Measurements from ENCODE around the gene DSCAML1. TPM values are rescaled to one million over a fixed set of nuclear protein-coding genes. Genes with fewer than 3 reads are reported as not detected.

Gene DSCAML1
- total and polyA plus RNA-seq, 4 experiments from 2014 or later: 1.00 to 1.0 TPM; not detected in 2

DNA sequence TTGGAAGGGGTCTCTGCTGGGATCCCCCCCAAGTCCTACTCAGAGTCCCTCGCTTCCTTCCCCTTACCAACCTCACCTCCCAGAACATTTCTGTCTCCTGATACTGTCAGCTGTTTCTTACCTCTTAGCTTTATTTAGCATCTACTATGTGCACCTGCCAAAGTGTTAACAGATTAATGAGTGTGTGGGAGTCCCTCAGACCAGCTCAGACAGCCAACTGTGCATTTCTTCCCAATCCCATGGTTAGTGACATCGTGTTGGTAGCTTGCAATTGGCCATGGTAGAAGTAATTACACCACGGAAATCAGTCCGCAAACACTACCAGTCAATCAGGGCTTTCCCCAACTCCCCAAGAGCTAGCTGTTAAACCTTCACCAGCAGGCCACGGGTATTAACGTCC lies 150.6 kb downstream of the DSCAML1 start:
- Histone ChIP-seq H3K4me1 (ENCODE audit: insufficient read depth, low read length) (no peaks in the 10 kb centered on the region), H3K36me3 (ENCODE audit: insufficient read depth, low read length) (no peaks in the 10 kb centered on the region), H3K27ac (ENCODE audit: low read depth, low read length) (no peak overlapping the region), H3K4me3 (ENCODE audit: low read length in 2 of 2) (no peak overlapping the region), H3K27me3 (ENCODE audit: insufficient read depth, low read length) (no peaks in the 10 kb centered on the region), H3K9me3 (ENCODE audit: control insufficient read depth in 1 of 2, low read length in 2 of 2) (no peaks in the 10 kb centered on the region)
- Mint-ChIP-seq H3K9me3 (no peaks in the 10 kb centered on the region), H3K36me3 (no peaks in the 10 kb centered on the region), H3K4me3 (no peak overlapping the region), H3K4me1 (no peaks in the 10 kb centered on the region), H3K27ac (no peak overlapping the region), H3K27me3 (peaks cover 7 to 15% of the 10 kb centered on the region in 2 donors)
- no peak for DNase-seq
- intact Hi-C loops (cut with micrococcal nuclease): no loop called here
- ChIA-PET CTCF (ENCODE audit: partially characterized antibody) (no interaction called here), POLR2A (ENCODE audit: partially characterized antibody) (no interaction called here)

- no peaks in the 10 kb centered on the region for H3K36me3 ChIP-seq (ENCODE audit: insufficient read depth, low read length)
- no peaks in the 10 kb centered on the region for H3K36me3 Mint-ChIP-seq
- no peak overlapping the region for H3K4me3 ChIP-seq (ENCODE audit: low read length in 2 of 2)
- peaks cover 10 to 22% of the 10 kb centered on the region in 2 donors for H3K27me3 Mint-ChIP-seq
- no peak overlapping the region for H3K4me3 Mint-ChIP-seq
- H3K27ac Mint-ChIP-seq: no peak overlapping the region
- CTCF ChIA-PET (ENCODE audit: partially characterized antibody): no interaction called here
- H3K4me1 ChIP-seq (ENCODE audit: insufficient read depth, low read length): no peaks in the 10 kb centered on the region
- POLR2A ChIA-PET (ENCODE audit: partially characterized antibody): no interaction called here
- intact Hi-C loops (cut with micrococcal nuclease): no loop called here
- no peak overlapping the region for H3K27ac ChIP-seq (ENCODE audit: low read depth, low read length)
- no peaks in the 10 kb centered on the region for H3K4me1 Mint-ChIP-seq
- H3K9me3 ChIP-seq (ENCODE audit: control insufficient read depth in 1 of 2, low read length in 2 of 2): no peaks in the 10 kb centered on the region
- H3K9me3 Mint-ChIP-seq: no peaks in the 10 kb centered on the region
- no peaks in the 10 kb centered on the region for H3K27me3 ChIP-seq (ENCODE audit: insufficient read depth, low read length)
- no peak for DNase-seq
Measured at GRCh38 chr11:117644403-117645155, 152.4 kb downstream of the DSCAML1 start.

- Histone ChIP-seq H3K4me3 (ENCODE audit: low read length in 2 of 2) (no peak overlapping the region), H3K27ac (ENCODE audit: low read depth, low read length) (no peak overlapping the region), H3K27me3 (ENCODE audit: insufficient read depth, low read length) (no peaks in the 10 kb centered on the region), H3K36me3 (ENCODE audit: insufficient read depth, low read length) (no peaks in the 10 kb centered on the region), H3K4me1 (ENCODE audit: insufficient read depth, low read length) (no peaks in the 10 kb centered on the region), H3K9me3 (ENCODE audit: control insufficient read depth in 1 of 2, low read length in 2 of 2) (no peaks in the 10 kb centered on the region)
- peaks cover 11 to 24% of the 10 kb centered on the region in 2 donors for H3K27me3 Mint-ChIP-seq
- H3K27ac Mint-ChIP-seq: no peak overlapping the region
- DNase-seq: no peak
- no peaks in the 10 kb centered on the region for H3K4me1 Mint-ChIP-seq
- no peak overlapping the region for H3K4me3 Mint-ChIP-seq
- H3K9me3 Mint-ChIP-seq: no peaks in the 10 kb centered on the region
- intact Hi-C loops (cut with micrococcal nuclease): no loop called here
- ChIA-PET CTCF (ENCODE audit: partially characterized antibody) (no interaction called here), POLR2A (ENCODE audit: partially characterized antibody) (no interaction called here)
- H3K36me3 Mint-ChIP-seq: no peaks in the 10 kb centered on the region
Measured at GRCh38 chr11:117643606-117644300, 153.3 kb downstream of the DSCAML1 start.

DNA sequence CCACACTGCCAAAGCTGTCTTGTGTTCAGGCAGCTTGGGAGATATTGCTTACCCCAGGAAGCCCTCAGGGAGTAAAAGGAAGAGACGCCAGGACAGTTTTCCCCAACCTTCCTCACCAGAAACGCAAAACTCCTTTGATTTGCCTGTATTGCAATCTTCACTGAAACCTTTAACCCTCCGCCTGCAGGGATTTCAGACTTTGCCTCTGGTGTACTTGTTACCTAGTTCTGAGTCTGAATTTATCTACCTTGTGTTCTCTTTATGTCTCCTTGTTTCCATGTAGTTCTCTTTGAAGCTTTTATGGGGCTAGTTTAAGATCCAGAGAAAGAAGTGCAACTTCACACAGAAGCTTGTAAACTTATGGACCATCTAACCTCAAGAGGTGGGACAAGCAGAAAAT lies 154.2 kb downstream of the DSCAML1 start:
- Histone ChIP-seq H3K27ac (ENCODE audit: low read depth, low read length) (no peak overlapping the region), H3K4me1 (ENCODE audit: insufficient read depth, low read length) (no peaks in the 10 kb centered on the region), H3K9me3 (ENCODE audit: control insufficient read depth in 1 of 2, low read length in 2 of 2) (no peaks in the 10 kb centered on the region), H3K27me3 (ENCODE audit: insufficient read depth, low read length) (no peaks in the 10 kb centered on the region), H3K4me3 (ENCODE audit: low read length in 2 of 2) (no peak overlapping the region), H3K36me3 (ENCODE audit: insufficient read depth, low read length) (no peaks in the 10 kb centered on the region)
- Mint-ChIP-seq H3K4me3 (no peak overlapping the region), H3K4me1 (no peaks in the 10 kb centered on the region), H3K36me3 (no peaks in the 10 kb centered on the region), H3K27ac (no peak overlapping the region), H3K27me3 (peaks cover 12 to 27% of the 10 kb centered on the region in 2 donors), H3K9me3 (no peaks in the 10 kb centered on the region)
- DNase-seq: no peak
- ChIA-PET POLR2A (ENCODE audit: partially characterized antibody) (no interaction called here), CTCF (ENCODE audit: partially characterized antibody) (no interaction called here)
- intact Hi-C loops (cut with micrococcal nuclease): no loop called here

DNA sequence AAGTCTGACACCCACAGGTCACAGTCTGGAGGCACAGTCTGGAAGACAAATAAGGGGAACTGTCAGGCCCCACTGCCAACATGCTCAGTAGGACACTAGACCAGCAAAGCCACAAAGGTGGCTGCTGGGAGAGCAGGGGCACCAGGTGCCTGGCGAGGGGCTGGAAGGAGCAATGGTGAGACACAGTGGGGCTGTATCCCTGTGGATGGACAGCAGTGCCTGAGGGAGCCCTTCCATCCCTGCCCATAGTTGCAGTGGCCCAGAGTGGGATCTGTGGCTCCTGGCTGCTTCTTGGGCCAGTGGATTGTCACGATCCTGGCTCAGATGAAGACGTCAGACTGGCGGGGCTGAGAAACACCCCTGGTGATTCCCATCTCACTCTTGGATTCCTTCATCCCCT lies 154.6 kb downstream of the DSCAML1 start:
- no peak overlapping the region for H3K27ac ChIP-seq (ENCODE audit: low read depth, low read length)
- H3K36me3 Mint-ChIP-seq: no peaks in the 10 kb centered on the region
- H3K9me3 Mint-ChIP-seq: no peaks in the 10 kb centered on the region
- H3K4me3 ChIP-seq (ENCODE audit: low read length in 2 of 2): no peak overlapping the region
- ChIA-PET POLR2A (ENCODE audit: partially characterized antibody) (no interaction called here), CTCF (ENCODE audit: partially characterized antibody) (no interaction called here)
- no peaks in the 10 kb centered on the region for H3K9me3 ChIP-seq (ENCODE audit: control insufficient read depth in 1 of 2, low read length in 2 of 2)
- no peaks in the 10 kb centered on the region for H3K36me3 ChIP-seq (ENCODE audit: insufficient read depth, low read length)
- H3K27ac Mint-ChIP-seq: no peak overlapping the region
- no peak overlapping the region for H3K4me3 Mint-ChIP-seq
- no peaks in the 10 kb centered on the region for H3K4me1 ChIP-seq (ENCODE audit: insufficient read depth, low read length)
- H3K27me3 Mint-ChIP-seq: peaks cover 12 to 27% of the 10 kb centered on the region in 2 donors
- no peaks in the 10 kb centered on the region for H3K4me1 Mint-ChIP-seq
- intact Hi-C loops (cut with micrococcal nuclease): no loop called here
- DNase-seq: no peak
- H3K27me3 ChIP-seq (ENCODE audit: insufficient read depth, low read length): no peaks in the 10 kb centered on the region

- no peak for DNase-seq
- H3K4me1 Mint-ChIP-seq: no peaks in the 10 kb centered on the region
- no peak overlapping the region for H3K4me3 Mint-ChIP-seq
- CTCF ChIA-PET (ENCODE audit: partially characterized antibody): no interaction called here
- Histone ChIP-seq H3K36me3 (ENCODE audit: insufficient read depth, low read length) (no peaks in the 10 kb centered on the region), H3K4me3 (ENCODE audit: low read length in 2 of 2) (no peak overlapping the region), H3K27me3 (ENCODE audit: insufficient read depth, low read length) (no peaks in the 10 kb centered on the region), H3K27ac (ENCODE audit: low read depth, low read length) (no peak overlapping the region), H3K4me1 (ENCODE audit: insufficient read depth, low read length) (no peaks in the 10 kb centered on the region), H3K9me3 (ENCODE audit: control insufficient read depth in 1 of 2, low read length in 2 of 2) (no peaks in the 10 kb centered on the region)
- H3K36me3 Mint-ChIP-seq: no peaks in the 10 kb centered on the region
- peaks cover 15 to 25% of the 10 kb centered on the region in 2 donors for H3K27me3 Mint-ChIP-seq
- intact Hi-C loops (cut with micrococcal nuclease): no loop called here
- H3K27ac Mint-ChIP-seq: no peak overlapping the region
- POLR2A ChIA-PET (ENCODE audit: partially characterized antibody): no interaction called here
- no peaks in the 10 kb centered on the region for H3K9me3 Mint-ChIP-seq
Measured at GRCh38 chr11:117641008-117641915, 155.8 kb downstream of the DSCAML1 start.

DNA sequence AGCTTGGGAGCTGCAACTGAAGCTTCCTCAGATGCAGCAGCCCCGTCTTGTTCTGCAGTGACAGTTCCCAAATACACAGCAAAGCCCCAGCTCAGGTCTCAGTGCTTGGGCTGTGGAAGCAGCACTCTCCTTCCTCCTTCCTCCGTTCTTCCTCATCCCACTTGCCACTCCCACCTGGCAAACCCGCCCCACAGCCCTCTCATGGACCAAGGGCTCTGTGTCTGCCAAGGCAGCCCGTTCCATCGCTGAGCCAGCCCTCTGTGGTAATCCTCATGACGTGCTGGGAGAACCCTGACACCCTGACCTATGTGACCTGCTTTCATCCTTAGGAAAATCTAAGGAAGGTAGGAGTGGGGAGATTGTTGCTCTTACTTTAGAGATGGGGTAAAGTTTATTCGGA lies 157.0 kb downstream of the DSCAML1 start:
- Histone ChIP-seq H3K36me3 (ENCODE audit: insufficient read depth, low read length) (no peaks in the 10 kb centered on the region), H3K4me1 (ENCODE audit: insufficient read depth, low read length) (no peaks in the 10 kb centered on the region), H3K4me3 (ENCODE audit: low read length in 2 of 2) (no peak overlapping the region), H3K9me3 (ENCODE audit: control insufficient read depth in 1 of 2, low read length in 2 of 2) (no peaks in the 10 kb centered on the region), H3K27ac (ENCODE audit: low read depth, low read length) (no peak overlapping the region), H3K27me3 (ENCODE audit: insufficient read depth, low read length) (no peaks in the 10 kb centered on the region)
- Mint-ChIP-seq H3K36me3 (no peaks in the 10 kb centered on the region), H3K9me3 (no peaks in the 10 kb centered on the region), H3K4me3 (no peak overlapping the region), H3K4me1 (no peaks in the 10 kb centered on the region), H3K27ac (no peak overlapping the region), H3K27me3 (peaks cover 17 to 25% of the 10 kb centered on the region in 2 donors)
- intact Hi-C loops (cut with micrococcal nuclease): no loop called here
- ChIA-PET CTCF (ENCODE audit: partially characterized antibody) (no interaction called here), POLR2A (ENCODE audit: partially characterized antibody) (no interaction called here)
- DNase-seq: no peak
